IPS-20b (cell line): ENCODE results near the gene USP3.
"Not testable (repeated sequence)": the region's sequence is repeated elsewhere in the genome, so short reads cannot be mapped to it uniquely, and the experiment has no call there.

ENCODE experiments used
- H3K27ac ChIP-seq: one replicate; pipeline ENCODE4 v1.5.1; 2013; ENCODE audit warnings: low read length
- H3K27me3 ChIP-seq: 2 replicates; pipeline ENCODE4 v1.6.1; 2013; ENCODE audit warnings: mild to moderate bottlenecking, low read length, inconsistent platforms; ENCODE audit not compliant: insufficient read depth
- H3K36me3 ChIP-seq: 2 replicates; pipeline ENCODE4 v1.6.1; 2013; ENCODE audit warnings: low read depth, mild to moderate bottlenecking, inconsistent platforms, low read length, moderate library complexity; ENCODE audit not compliant: insufficient read depth
- H3K4me1 ChIP-seq: 2 replicates; pipeline ENCODE4 v1.6.1; 2013; ENCODE audit warnings: mild to moderate bottlenecking, control low read depth, inconsistent platforms, low read length, moderate library complexity; ENCODE audit not compliant: insufficient read depth
- H3K4me3 ChIP-seq: 2 replicates; pipeline ENCODE4 v1.5.1; 2013; ENCODE audit warnings: mild to moderate bottlenecking, low read length, inconsistent platforms
- H3K9ac ChIP-seq: 2 replicates; pipeline ENCODE4 v1.6.1; 2013; ENCODE audit warnings: low read depth, mild to moderate bottlenecking, inconsistent platforms, low read length, moderate library complexity
- H3K9me3 ChIP-seq: 2 replicates; pipeline ENCODE4 v1.6.1; 2013; ENCODE audit warnings: mild to moderate bottlenecking, low read depth, low read length, inconsistent platforms; ENCODE audit not compliant: insufficient read depth

USP3 gene

DNA sequence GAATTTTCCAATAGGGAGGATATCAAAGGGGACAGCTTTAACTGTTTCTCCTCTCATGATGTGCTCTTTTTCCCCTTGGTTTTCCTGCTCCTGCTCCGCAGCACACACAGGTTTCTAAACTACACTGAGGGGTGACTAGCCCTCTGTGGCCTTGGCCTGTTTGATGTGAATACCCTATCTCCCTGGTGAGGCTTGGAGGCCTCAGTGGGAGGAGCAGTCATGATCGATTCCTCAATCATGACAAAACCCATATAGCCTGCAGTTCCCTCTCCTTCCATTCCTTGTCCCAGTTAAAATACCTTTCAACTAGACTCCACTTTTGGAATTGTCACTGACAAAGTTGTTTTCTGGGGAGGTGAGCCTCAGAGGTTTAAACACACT is 24.0 kb upstream of the USP3 start:
- Histone ChIP-seq H3K4me1 (peaks cover 19% of the 10 kb centered on the region), H3K36me3 (no peaks in the 10 kb centered on the region), H3K27me3 (no peaks in the 10 kb centered on the region), H3K9me3 (no peaks in the 10 kb centered on the region), H3K4me3 (no peak overlapping the region), H3K9ac (no peak overlapping the region), H3K27ac (no peak overlapping the region)

DNA sequence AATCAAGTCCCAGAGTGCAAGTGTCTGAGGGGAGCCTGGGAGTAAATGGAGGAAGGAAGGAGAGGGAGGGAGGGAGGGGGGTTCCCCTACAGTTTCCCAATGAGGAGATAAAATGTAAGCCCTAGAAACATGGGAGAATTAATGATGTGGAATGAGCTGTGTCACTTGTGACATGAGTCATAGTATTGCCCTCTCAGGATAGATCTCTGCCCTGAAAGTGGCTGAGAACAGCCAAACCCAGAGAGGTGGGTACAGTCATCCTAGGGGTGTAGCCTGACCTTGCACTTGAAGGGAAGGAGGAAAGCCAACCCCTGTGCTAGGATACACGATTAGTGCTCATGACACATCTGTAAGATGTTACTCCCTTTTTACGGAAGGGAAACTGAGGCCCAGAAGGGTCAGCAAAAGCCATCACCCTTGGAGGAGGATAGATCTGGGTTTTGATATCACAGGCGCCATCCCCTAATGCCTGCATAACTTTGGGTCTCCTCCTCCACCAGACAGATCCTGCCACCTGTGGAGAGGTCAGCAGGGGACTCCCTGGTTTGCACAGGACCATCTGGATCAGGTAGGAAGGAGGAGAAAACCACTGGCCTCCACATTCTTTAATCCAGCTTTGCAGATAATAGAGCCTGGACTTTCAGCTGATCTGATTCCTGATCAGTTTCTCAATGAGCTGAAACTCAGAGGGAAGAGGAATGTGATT is 23.1 kb upstream of the USP3 start:
- Histone ChIP-seq H3K36me3 (no peaks in the 10 kb centered on the region), H3K4me3 (no peak overlapping the region), H3K4me1 (peaks cover 19% of the 10 kb centered on the region), H3K9ac (no peak overlapping the region), H3K27ac (no peak overlapping the region), H3K27me3 (no peaks in the 10 kb centered on the region), H3K9me3 (no peaks in the 10 kb centered on the region)

DNA sequence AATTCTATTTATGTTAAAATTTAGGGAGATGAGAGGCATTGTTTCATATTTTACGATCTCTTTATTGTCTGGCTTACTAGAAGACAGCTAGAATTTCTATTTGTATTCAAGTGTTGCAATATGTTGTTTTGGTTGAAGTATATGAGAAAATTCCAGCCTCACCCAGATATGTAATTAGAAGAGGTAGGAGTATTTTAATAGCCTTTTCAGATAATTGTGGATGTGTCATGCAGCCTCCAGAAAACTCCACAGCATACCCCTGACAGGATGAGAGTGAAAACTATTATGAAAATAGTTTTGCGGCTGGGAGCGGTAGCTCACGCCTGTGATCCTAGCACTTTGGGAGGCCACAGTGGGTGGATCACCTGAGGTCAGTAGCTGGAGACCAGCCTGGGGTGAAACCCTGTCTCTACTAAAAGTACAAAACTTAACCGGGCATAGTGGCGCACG is 21.5 kb upstream of the USP3 start:
- H3K27ac ChIP-seq: no peak overlapping the region
- H3K4me3 ChIP-seq: no peak overlapping the region
- peaks cover 19% of the 10 kb centered on the region for H3K4me1 ChIP-seq
- H3K27me3 ChIP-seq: peaks cover 2% of the 10 kb centered on the region
- H3K9ac ChIP-seq: no peak overlapping the region
- H3K9me3 ChIP-seq: no peaks in the 10 kb centered on the region
- H3K36me3 ChIP-seq: no peaks in the 10 kb centered on the region

DNA sequence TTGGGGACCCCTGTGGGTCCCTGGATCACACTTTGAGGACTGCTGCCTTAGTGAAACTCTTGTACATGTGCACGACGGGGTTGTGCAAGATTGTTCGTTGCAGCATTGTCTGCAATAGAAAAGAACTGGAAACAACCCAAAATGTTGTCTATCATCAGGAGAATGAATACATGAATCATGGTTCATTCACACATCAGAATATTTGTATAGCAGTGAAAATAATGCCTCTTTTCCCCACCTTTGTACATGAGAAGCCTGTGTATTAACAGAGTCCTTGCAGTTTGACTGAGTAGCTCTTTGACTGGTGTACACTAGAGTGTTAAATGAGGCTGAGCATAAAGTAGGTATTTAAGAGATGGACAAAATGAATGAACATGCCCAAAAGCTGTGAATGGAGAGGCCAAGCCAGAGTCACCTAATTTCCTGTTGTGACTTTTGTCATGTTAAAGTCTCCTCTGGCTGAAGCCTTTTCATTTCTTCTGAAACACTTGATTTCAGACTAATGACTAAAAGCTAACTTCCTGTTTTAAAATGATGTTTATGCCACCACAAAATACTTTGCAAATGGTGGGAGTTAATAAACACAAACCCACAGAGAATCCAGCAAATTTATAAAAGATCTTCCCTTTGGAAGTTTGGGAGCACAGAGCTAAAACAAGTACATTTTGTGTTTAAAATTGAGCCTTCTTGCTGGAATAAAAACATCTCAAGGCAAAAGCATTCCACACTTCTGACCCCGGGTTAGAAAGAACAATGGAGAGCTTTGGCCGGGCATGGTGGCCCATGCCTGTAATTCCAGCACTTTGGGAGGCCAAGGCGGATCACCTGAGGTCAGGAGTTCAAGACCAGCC is 20.6 kb upstream of the USP3 start:
- Histone ChIP-seq H3K27me3 (peaks cover 10% of the 10 kb centered on the region), H3K36me3 (no peaks in the 10 kb centered on the region), H3K4me1 (peaks cover 19% of the 10 kb centered on the region), H3K9ac (no peak overlapping the region), H3K27ac (no peak overlapping the region), H3K4me3 (peak overlapping the region; percentile 13; the same call in 1 of the 2 replicates), H3K9me3 (no peaks in the 10 kb centered on the region)

DNA sequence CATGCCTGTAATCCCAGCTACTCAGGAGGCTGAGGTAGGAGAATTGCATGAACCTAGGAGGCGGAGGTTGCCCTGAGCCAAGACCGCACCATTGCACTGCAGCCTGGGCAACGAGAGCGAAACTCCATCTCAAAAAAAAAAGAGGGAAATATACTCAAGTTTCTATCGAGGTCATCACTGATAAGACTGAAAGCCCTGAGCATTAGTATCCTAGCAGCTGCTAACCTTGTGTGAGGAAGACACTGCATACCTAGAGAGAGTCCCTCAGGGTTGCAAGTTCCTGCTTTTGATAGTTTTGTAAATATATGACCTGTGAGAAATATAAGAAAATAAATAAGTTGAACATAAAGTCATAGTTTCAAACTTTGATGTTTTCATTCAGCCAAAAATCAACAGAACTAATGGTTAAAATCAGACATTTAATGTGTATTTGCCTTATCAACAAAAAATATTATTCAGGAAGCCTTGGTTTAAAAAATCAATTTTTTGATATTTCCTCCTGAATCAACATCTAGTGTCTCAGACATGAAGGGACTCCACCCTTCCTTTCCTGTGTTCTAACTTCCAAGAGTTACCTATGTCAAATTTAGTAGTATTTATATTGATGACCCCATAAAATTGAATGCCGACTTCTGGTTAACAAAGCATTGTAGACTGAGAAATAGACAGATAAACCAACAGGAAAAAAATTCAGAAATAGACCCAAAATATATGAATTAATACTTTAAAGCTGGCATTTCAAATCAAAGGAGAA is 19.8 kb upstream of the USP3 start:
- H3K9ac ChIP-seq: no peak overlapping the region
- H3K27ac ChIP-seq: no peak overlapping the region
- H3K36me3 ChIP-seq: no peaks in the 10 kb centered on the region
- H3K27me3 ChIP-seq: peaks cover 11% of the 10 kb centered on the region
- no peak overlapping the region for H3K4me3 ChIP-seq
- H3K9me3 ChIP-seq: no peaks in the 10 kb centered on the region
- peaks cover 15% of the 10 kb centered on the region for H3K4me1 ChIP-seq

DNA sequence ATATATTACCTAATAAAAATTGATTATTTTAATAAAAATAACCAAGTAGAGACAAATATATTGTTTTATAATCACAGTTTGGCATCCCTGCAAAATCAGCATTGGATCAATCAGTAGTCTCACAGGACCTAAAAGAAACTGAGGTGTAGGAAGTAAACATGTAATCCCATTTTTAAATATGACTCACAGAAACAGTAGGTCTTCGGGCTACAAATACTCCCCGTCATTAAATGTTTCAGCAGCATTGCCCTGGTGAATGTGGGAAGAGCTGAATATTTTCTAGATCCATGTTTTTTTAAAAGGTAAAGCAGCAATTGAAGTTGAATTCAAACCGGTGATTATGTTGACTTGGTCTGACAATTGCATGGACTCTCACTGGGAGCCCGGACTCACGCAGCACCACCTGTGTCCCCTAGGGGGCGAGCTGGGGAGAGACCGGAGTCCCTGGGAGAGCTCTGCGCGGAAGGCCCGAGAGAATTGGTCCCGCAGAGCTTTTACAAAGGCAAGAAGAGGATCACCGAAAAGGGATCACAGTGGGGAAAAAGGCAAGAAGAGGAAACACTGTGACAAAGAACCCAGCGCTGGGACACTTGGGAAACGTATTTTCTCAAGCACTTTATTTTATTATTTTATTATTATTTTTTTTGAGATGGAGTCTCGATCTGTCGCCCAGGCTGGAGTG is 17.2 kb upstream of the USP3 start:
- no peak overlapping the region for H3K9ac ChIP-seq
- H3K9me3 ChIP-seq: no peaks in the 10 kb centered on the region
- H3K27me3 ChIP-seq: peaks cover 33% of the 10 kb centered on the region
- H3K36me3 ChIP-seq: no peaks in the 10 kb centered on the region
- H3K4me3 ChIP-seq: no peak overlapping the region
- peaks cover 8% of the 10 kb centered on the region for H3K4me1 ChIP-seq
- no peak overlapping the region for H3K27ac ChIP-seq

DNA sequence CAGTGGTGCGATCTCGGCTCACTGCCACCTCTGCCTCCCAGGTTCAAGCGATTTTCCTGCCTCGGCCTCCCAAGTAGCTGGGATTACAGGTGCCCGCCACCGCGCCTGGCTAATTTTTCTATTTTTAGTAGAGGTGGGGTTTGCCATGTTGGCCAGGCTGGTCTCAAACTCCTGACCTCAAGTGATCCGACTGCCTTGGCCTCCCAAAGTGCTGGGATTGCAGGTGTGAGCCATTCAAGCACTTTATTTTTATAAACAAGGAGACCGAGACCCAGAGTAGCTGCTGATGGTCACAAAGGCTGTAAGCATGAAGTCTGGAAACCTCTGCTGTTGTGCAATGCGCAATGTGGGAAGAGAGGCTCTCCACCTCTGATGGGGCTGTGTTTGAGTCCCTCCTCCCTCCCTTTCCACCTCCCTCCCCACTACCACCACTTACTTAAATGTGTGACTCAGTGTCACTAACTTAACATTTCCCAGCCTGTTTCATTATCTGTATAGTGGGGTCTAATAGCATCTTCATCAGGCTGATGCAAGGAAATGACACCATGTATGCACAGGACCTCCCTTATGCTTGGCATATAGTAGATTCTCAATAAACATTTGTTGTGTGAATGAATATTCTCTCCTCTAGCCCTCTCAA is 16.5 kb upstream of the USP3 start:
- H3K9ac ChIP-seq, H3K9me3 ChIP-seq, H3K4me1 ChIP-seq, H3K4me3 ChIP-seq, H3K27ac ChIP-seq, H3K36me3 ChIP-seq: not testable (repeated sequence)
- peaks cover 40% of the 10 kb centered on the region for H3K27me3 ChIP-seq

DNA sequence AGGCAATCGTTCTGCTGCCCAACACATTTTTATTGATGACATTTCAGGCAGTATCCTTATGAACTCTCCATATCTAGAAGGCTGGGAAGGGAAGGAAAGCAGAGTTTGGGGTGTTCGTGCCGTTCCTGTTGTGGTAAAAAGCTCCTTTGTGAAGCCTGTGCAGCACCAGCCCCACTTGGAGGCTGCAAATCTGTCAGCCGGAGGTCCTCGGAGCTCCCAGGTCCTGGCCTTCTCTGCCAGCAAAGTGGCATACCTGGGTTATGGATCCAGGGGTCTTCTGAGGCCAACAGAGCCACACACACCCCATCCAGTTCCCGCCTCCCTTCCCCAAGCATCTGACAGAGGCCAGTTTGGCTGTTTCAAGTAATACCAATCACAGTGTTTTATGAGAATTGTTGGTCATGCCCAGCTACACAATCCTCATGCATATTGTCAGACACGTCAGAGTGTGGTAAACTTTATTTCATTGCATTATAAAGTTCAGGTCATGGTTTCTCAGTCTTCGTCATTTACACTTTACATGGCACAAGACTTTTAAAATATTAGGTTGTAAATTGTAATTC is 15.9 kb upstream of the USP3 start:
- Histone ChIP-seq H3K9ac (no peak overlapping the region), H3K4me1 (peaks cover 6% of the 10 kb centered on the region), H3K27ac (no peak overlapping the region), H3K9me3 (no peaks in the 10 kb centered on the region), H3K4me3 (no peak overlapping the region), H3K36me3 (no peaks in the 10 kb centered on the region), H3K27me3 (peaks cover 46% of the 10 kb centered on the region)

DNA sequence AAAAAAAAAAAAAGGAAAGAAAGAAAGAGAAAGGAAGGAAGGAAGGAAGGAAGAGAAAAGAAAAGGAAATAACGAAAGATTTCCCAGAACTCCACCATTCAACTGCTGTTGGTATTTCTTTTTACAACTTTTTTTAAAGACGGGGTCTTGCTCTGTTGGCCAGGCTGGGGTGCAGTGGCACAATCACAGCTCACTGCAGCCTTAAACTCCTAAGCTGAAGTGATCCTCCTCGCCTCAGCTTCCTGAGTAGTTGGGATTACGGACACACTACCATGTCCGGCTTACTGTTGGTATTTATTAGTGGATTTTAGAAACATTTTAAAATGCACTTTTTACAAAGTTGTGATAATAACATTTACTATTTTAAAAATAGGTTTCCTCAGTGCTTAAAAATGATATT is 15.0 kb upstream of the USP3 start:
- Histone ChIP-seq H3K27ac (no peak overlapping the region), H3K9me3 (no peaks in the 10 kb centered on the region), H3K4me3 (no peak overlapping the region), H3K27me3 (peaks cover 55% of the 10 kb centered on the region), H3K4me1 (no peaks in the 10 kb centered on the region; the same call in 1 of the 2 replicates), H3K36me3 (no peaks in the 10 kb centered on the region), H3K9ac (no peak overlapping the region)

DNA sequence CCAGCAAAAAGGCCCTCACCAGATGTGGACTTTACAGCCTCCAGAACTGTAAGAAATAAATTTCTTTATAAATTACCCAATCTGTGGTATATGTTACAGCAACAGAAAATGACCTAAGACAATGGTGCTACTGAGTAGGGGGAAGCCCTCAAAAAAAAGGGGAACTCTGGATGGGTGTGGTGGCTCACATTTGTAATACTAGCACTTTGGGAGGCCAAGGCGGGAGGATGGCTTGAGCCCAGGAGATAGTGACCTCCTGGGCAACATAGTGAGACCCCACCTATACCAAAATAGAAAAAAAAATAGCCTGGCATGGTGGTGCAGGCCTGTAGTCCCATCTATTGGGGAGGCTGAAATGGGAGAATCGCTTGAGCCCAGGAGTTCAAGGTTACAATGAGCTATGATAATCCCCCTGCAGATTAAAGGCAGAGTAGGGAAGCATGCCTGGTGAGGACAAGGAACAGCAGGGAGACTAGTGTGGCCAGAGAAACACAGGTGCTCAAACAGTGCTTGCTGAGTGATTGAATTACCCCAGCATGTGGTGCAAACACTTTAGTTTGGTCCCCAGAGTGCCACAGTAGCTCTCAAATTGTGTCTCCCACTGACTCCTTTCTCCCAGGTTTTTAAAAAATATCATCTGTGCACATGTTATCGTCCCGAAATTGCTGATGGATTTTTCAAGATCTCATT is 13.9 kb upstream of the USP3 start:
- no peaks in the 10 kb centered on the region for H3K36me3 ChIP-seq
- peaks cover 7% of the 10 kb centered on the region; the same call in 1 of the 2 replicates for H3K4me1 ChIP-seq
- no peak overlapping the region for H3K4me3 ChIP-seq
- peaks cover 65% of the 10 kb centered on the region for H3K27me3 ChIP-seq
- no peak overlapping the region for H3K27ac ChIP-seq
- no peaks in the 10 kb centered on the region for H3K9me3 ChIP-seq
- H3K9ac ChIP-seq: no peak overlapping the region
